Motor neuron (in vitro differentiated cells): Measurements from ENCODE around the gene ZNF516. TPM values are rescaled to one million over a fixed set of nuclear protein-coding genes. Genes with fewer than 3 reads are reported as not detected.

Source experiments
- ATAC-seq, 8 experiments: fragments of 200-7000 bp; cut with Tn5 transposase; replicated peaks in 6 of 8; 2 replicates each; pipeline ENCODE4 v1.8.0; 2021; ENCODE audit warnings: mild to moderate bottlenecking in 8 of 8, moderate library complexity in 8 of 8
- H3K27ac ChIP-seq, 2 donors: fragments of 250-450 bp; sonication (Bioruptor Pico); 2 replicates each; pipeline ENCODE4 v1.9.0; 2021; ENCODE audit warnings: antibody characterized with exemption in 2 of 2, mild to moderate bottlenecking in 2 of 2, moderate library complexity in 1 of 2
- H3K4me1 ChIP-seq, 2 donors: fragments of 250-450 bp; sonication (Bioruptor Pico); replicated peaks in 1 of 2; 2 replicates each; pipeline ENCODE4 v1.6.1; 2021; ENCODE audit warnings: antibody characterized with exemption in 2 of 2, mild to moderate bottlenecking in 2 of 2, moderate library complexity in 1 of 2
- H3K4me3 ChIP-seq, 5 donors: fragments of 250-450 bp; sonication (Bioruptor Pico); 2 replicates each; pipeline ENCODE4 v1.9.0; 2021; ENCODE audit warnings: antibody characterized with exemption in 5 of 5, mild to moderate bottlenecking in 5 of 5, moderate library complexity in 4 of 5
- WGBS, 10 experiments: fragments of 450-650 bp; shearing (Covaris generic); methylation state at CpG; one replicate each; pipeline ENCODE4 v1.0.0; 2022; 5-methylcytosine and 5-hydroxymethylcytosine counted together
- in situ Hi-C, 9 experiments: fragments of 400-800 bp; cut with MboI; loops; one replicate each; pipeline ENCODE4 v1.15.0; 2021; ENCODE audit warnings: low sequenced_read_pairs in 9 of 9, low pct_unique_long_range_greater_than_20kb in 2 of 9; ENCODE audit not compliant: unreplicated experiment in 9 of 9
- total RNA-seq, 8 experiments: library from RNA; unstranded; fragments of 300-600 nt; gene quantifications; 2 replicates each; pipeline versions ENCODE4 v1.2.3 to v1.2.4, GENCODE V29; 2022

Gene ZNF516
- total RNA-seq, 8 experiments from 2014 or later, result 13.0 to 64.2 (median 33.1) TPM

GRCh38 chr18:76443519-76444445 is 51.3 kb downstream of the ZNF516 start:
- Histone ChIP-seq H3K27ac (peak overlapping the region in 1 of 2 donors; percentile 20), H3K4me1 (peaks cover 38 to 40% of the 10 kb centered on the region in 2 donors), H3K4me3 (no peak overlapping the region)
- 60 to 100% (median 95%) methylated on average over 1 to 9 of the region's 18 CpGs; no CpG with 5 or more reads in 1 of the 10 experiments for WGBS, 10 experiments
- in situ Hi-C loops, result no loop called here
- peak in 5 of 8 experiments; percentile 30 to 78 (median 66) for ATAC-seq

- no peak for ATAC-seq
- in situ Hi-C loops, result no loop called here
- H3K4me1 ChIP-seq, result peaks cover 36 to 41% of the 10 kb centered on the region in 2 donors
- WGBS, 10 experiments, result 95 to 100% (median 96%) methylated on average over 1 to 30 of the region's 66 CpGs; no CpG with 5 or more reads in 4 of the 10 experiments
- H3K4me3 ChIP-seq, result no peak overlapping the region
- no peak overlapping the region for H3K27ac ChIP-seq
These were observed 52.5 kb downstream of the ZNF516 start for GRCh38 chr18:76442413-76443171.

GRCh38 chr18:76441668-76442412 is 53.2 kb downstream of the ZNF516 start:
- ATAC-seq, result no peak
- Histone ChIP-seq H3K4me1 (peaks cover 36 to 41% of the 10 kb centered on the region in 2 donors), H3K27ac (no peak overlapping the region), H3K4me3 (no peak overlapping the region)
- WGBS, 10 experiments, result 80 to 100% (median 97%) methylated on average over 1 to 30 of the region's 65 CpGs; no CpG with 5 or more reads in 3 of the 10 experiments
- in situ Hi-C loops, result no loop called here

- Histone ChIP-seq H3K27ac (no peak overlapping the region), H3K4me3 (no peak overlapping the region), H3K4me1 (peaks cover 31 to 35% of the 10 kb centered on the region in 2 donors)
- in situ Hi-C loops, result no loop called here
- 75 to 99% methylated on average over 1 to 31 of the region's 54 CpGs; no CpG with 5 or more reads in 8 of the 10 experiments for WGBS, 10 experiments
- ATAC-seq, result no peak
These were observed 53.9 kb downstream of the ZNF516 start for GRCh38 chr18:76441002-76441667.

- Histone ChIP-seq H3K27ac (no peak overlapping the region), H3K4me3 (no peak overlapping the region), H3K4me1 (peaks cover 6 to 9% of the 10 kb centered on the region in 2 donors)
- no peak for ATAC-seq
- in situ Hi-C loops, result no loop called here
- 49 to 100% (median 92%) methylated on average over 2 to 7 of the region's 8 CpGs; no CpG with 5 or more reads in 2 of the 10 experiments for WGBS, 10 experiments
These were observed 57.1 kb downstream of the ZNF516 start for GRCh38 chr18:76437910-76438309.

GRCh38 chr18:76437011-76437410 is 58.0 kb downstream of the ZNF516 start:
- Histone ChIP-seq H3K4me3 (no peak overlapping the region), H3K4me1 (peaks cover 6 to 9% of the 10 kb centered on the region in 2 donors), H3K27ac (no peak overlapping the region)
- ATAC-seq, result no peak
- WGBS, 10 experiments, result 80 to 100% (median 100%) methylated on average over 1 to 9 of the region's 11 CpGs; no CpG with 5 or more reads in 4 of the 10 experiments
- in situ Hi-C loops, result no loop called here

- WGBS, 10 experiments, result 80 to 100% (median 97%) methylated on average over 1 to 15 of the region's 16 CpGs; no CpG with 5 or more reads in 1 of the 10 experiments
- no peak for ATAC-seq
- H3K4me3 ChIP-seq, result no peak overlapping the region
- in situ Hi-C loops, result no loop called here
- H3K27ac ChIP-seq, result no peak overlapping the region
- H3K4me1 ChIP-seq, result peaks cover 6 to 9% of the 10 kb centered on the region in 2 donors
These were observed 58.7 kb downstream of the ZNF516 start for GRCh38 chr18:76436342-76436741.

- Histone ChIP-seq H3K27ac (no peak overlapping the region), H3K4me1 (peaks cover 12 to 15% of the 10 kb centered on the region in 2 donors), H3K4me3 (no peak overlapping the region)
- in situ Hi-C loops, result no loop called here
- WGBS, 10 experiments, result 82 to 100% (median 86%) methylated on average over 5 to 16 of the region's 17 CpGs
- peak in 3 of 8 experiments; percentile 29 to 44 (median 35) for ATAC-seq
These were observed 59.6 kb downstream of the ZNF516 start for GRCh38 chr18:76435316-76435989.

- ATAC-seq, result no peak
- Histone ChIP-seq H3K4me3 (no peak overlapping the region), H3K27ac (no peak overlapping the region), H3K4me1 (peaks cover 8 to 23% of the 10 kb centered on the region in 2 donors)
- 94 to 100% (median 100%) methylated on average over 1 to 12 of the region's 14 CpGs; no CpG with 5 or more reads in 4 of the 10 experiments for WGBS, 10 experiments
- in situ Hi-C loops, result no loop called here
These were observed 60.6 kb downstream of the ZNF516 start for GRCh38 chr18:76434452-76434851.

GRCh38 chr18:76433788-76434187 is 61.3 kb downstream of the ZNF516 start:
- ATAC-seq, result no peak
- Histone ChIP-seq H3K27ac (no peak overlapping the region), H3K4me1 (peaks cover 8 to 21% of the 10 kb centered on the region in 2 donors), H3K4me3 (no peak overlapping the region)
- 95 to 100% (median 100%) methylated on average over 1 to 4 of the region's 17 CpGs; no CpG with 5 or more reads in 4 of the 10 experiments for WGBS, 10 experiments
- in situ Hi-C loops, result no loop called here

- WGBS, 10 experiments, result 80 to 100% (median 98%) methylated on average over 1 to 10 of the region's 25 CpGs; no CpG with 5 or more reads in 3 of the 10 experiments
- Histone ChIP-seq H3K4me3 (no peak overlapping the region), H3K4me1 (peaks cover 5 to 20% of the 10 kb centered on the region in 2 donors), H3K27ac (no peak overlapping the region)
- ATAC-seq, result no peak
- in situ Hi-C loops, result no loop called here
These were observed 61.9 kb downstream of the ZNF516 start for GRCh38 chr18:76432970-76433767.
